OCI-LY3 (cell line): ENCODE data around the gene ZNF853.

Source experiments
- EZH2phosphoT487 ChIP-seq: fragments of 200-600 bp; shearing (Covaris generic); IDR thresholded peaks from 2 replicates; pipeline ENCODE4 v1.6.1; 2018; ENCODE audit warnings: antibody characterized with exemption, mixed run types, low read depth
- TF ChIP-seq, protein P1 (sequence below): fragments of 200-600, 300-600 bp; sonication (generic); IDR thresholded peaks from 2 replicates; pipeline ENCODE4 v1.5.1; 2014; ENCODE audit warnings: antibody characterized with exemption, low read length, low read depth

DNA sequence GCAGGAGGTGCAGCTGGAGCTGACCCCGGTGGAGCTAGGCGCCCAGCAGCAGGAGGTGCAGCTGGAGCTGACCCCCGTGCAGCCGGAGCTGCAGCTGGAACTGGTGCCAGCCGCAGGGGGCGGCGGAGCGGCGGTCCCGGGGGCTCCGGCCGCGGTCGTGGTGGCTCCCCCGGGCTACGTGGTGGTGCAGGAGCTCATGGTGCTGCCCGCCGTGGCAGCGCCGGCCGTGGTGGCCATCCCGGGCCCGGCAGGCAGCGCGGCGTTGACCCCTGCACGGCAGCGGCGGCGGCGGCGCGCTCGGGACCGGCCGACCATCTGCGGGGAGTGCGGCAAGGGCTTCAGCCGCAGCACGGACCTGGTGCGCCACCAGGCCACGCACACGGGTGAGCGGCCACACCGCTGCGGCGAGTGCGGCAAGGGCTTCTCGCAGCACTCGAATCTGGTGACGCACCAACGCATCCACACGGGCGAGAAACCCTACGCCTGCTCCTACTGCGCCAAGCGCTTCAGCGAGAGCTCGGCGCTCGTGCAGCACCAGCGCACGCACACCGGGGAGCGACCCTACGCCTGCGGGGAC is 6.8 kb downstream of the ZNF853 start:
- TF ChIP-seq, protein P1, sequence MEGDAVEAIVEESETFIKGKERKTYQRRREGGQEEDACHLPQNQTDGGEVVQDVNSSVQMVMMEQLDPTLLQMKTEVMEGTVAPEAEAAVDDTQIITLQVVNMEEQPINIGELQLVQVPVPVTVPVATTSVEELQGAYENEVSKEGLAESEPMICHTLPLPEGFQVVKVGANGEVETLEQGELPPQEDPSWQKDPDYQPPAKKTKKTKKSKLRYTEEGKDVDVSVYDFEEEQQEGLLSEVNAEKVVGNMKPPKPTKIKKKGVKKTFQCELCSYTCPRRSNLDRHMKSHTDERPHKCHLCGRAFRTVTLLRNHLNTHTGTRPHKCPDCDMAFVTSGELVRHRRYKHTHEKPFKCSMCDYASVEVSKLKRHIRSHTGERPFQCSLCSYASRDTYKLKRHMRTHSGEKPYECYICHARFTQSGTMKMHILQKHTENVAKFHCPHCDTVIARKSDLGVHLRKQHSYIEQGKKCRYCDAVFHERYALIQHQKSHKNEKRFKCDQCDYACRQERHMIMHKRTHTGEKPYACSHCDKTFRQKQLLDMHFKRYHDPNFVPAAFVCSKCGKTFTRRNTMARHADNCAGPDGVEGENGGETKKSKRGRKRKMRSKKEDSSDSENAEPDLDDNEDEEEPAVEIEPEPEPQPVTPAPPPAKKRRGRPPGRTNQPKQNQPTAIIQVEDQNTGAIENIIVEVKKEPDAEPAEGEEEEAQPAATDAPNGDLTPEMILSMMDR = no peak
- no peak for TF ChIP-seq EZH2phosphoT487
